SK-N-SH (cell line): ENCODE results near the gene TMEM52B. TPM values are rescaled to one million over a fixed set of nuclear protein-coding genes. Genes with fewer than 3 reads are reported as not detected.

Experiments used
- CTCF ChIA-PET: fragments of 300-600, 350-600 bp; formaldehyde crosslinking; extraction: SDS; loops from one replicate; lab custom pipeline; 2021; lab: Yijun Ruan, JAX
- POLR2A ChIA-PET: fragments of 350-600 bp; sonication (Branson Sonifier 250); formaldehyde crosslinking; extraction: SDS; loops from one replicate; lab custom pipeline; 2020; ENCODE audit warnings: antibody characterized with exemption, inconsistent platforms; lab: Yijun Ruan, JAX
- DNase-seq: peaks from one replicate; pipeline ENCODE4 v3.0.0; 2012
- H2AFZ ChIP-seq: fragments of 200-600 bp; sonication (generic); 2 replicates; pipeline ENCODE4 v1.8.1; 2016; ENCODE audit warnings: antibody characterized with exemption, mild to moderate bottlenecking, low read depth
- H3F3A ChIP-seq: fragments of 200-600 bp; sonication (generic); replicated peaks from 2 replicates; pipeline ENCODE3; 2016; ENCODE audit warnings: antibody characterized with exemption, mild to moderate bottlenecking; ENCODE audit not compliant: insufficient read depth
- H3K27ac ChIP-seq, 2 experiments: fragments of 200-500 bp in 1 of 2; fragments of 200-600 bp in 1 of 2; sonication (Bioruptor generic) in 1 of 2; sonication (generic), shearing (Covaris generic) in 1 of 2; 2 replicates each; pipeline versions ENCODE4 v1.5.1 to v1.6.1; 2014 to 2016; ENCODE audit warnings: low read depth in 2 of 2, inconsistent platforms in 1 of 2, low read length in 1 of 2, mild to moderate bottlenecking in 1 of 2, mixed read lengths in 1 of 2
- H3K27me3 ChIP-seq: fragments of 200-600 bp; sonication (generic), shearing (Covaris generic); 2 replicates; pipeline ENCODE4 v1.6.1; 2016; ENCODE audit warnings: mixed run types; ENCODE audit not compliant: insufficient read depth
- H3K36me3 ChIP-seq, 2 experiments: fragments of 200-500 bp in 1 of 2; fragments of 200-600 bp in 1 of 2; sonication (Bioruptor generic) in 1 of 2; sonication (generic) in 1 of 2; replicated peaks in 1 of 2; 2 replicates each; pipeline versions ENCODE3 to v1.5.1; 2014 to 2016; ENCODE audit warnings: low read length in 1 of 2, mild to moderate bottlenecking in 1 of 2; ENCODE audit not compliant: insufficient read depth in 2 of 2, control insufficient read depth in 1 of 2
- H3K4me1 ChIP-seq, 2 experiments: fragments of 200-500 bp in 1 of 2; fragments of 200-600 bp in 1 of 2; sonication (Bioruptor generic) in 1 of 2; sonication (generic), shearing (Covaris generic) in 1 of 2; 2 replicates each; pipeline versions ENCODE4 v1.5.1 to v1.6.1; 2014 to 2016; ENCODE audit warnings: low read depth in 1 of 2, low read length in 1 of 2, mixed run types in 1 of 2; ENCODE audit not compliant: insufficient read depth in 2 of 2, control insufficient read depth in 1 of 2
- H3K4me2 ChIP-seq: fragments of 200-600 bp; sonication (generic), shearing (Covaris generic); 2 replicates; pipeline ENCODE4 v1.6.1; 2017; ENCODE audit warnings: mixed run types
- H3K4me3 ChIP-seq, 2 experiments: fragments of 200-500 bp in 1 of 2; fragments of 200-600 bp in 1 of 2; sonication (Bioruptor generic) in 1 of 2; sonication (generic), shearing (Covaris generic) in 1 of 2; 2 replicates each; pipeline versions ENCODE4 v1.5.1 to v1.8.1; 2014 to 2016; ENCODE audit warnings: low read depth in 2 of 2, inconsistent platforms in 1 of 2, low read length in 1 of 2, mild to moderate bottlenecking in 1 of 2, mixed read lengths in 1 of 2, moderate library complexity in 1 of 2
- H3K79me2 ChIP-seq: fragments of 200-600 bp; sonication (generic); 2 replicates; pipeline ENCODE4 v1.8.1; 2017; ENCODE audit warnings: mild to moderate bottlenecking; ENCODE audit not compliant: insufficient read depth
- H3K9ac ChIP-seq: fragments of 200-600 bp; sonication (generic); 2 replicates; pipeline ENCODE4 v1.6.1; 2017; ENCODE audit warnings: mixed run types
- H3K9me2 ChIP-seq: fragments of 200-600 bp; sonication (generic); 2 replicates; pipeline ENCODE4 v1.6.1; 2017; ENCODE audit warnings: mixed run types
- H3K9me3 ChIP-seq: fragments of 200-600 bp; sonication (generic); 2 replicates; pipeline ENCODE4 v1.6.1; 2017; ENCODE audit warnings: mixed run types, mild to moderate bottlenecking, moderate library complexity
- H4K20me1 ChIP-seq: fragments of 200-600 bp; sonication (generic); 2 replicates; pipeline ENCODE4 v1.6.1; 2017; ENCODE audit warnings: mild to moderate bottlenecking, mixed run types; ENCODE audit not compliant: insufficient read depth
- CHD2 ChIP-seq: fragments of 150-350 bp; IDR thresholded peaks from 2 replicates; pipeline ENCODE4 v1.6.1; 2018; ENCODE audit warnings: low read length; ENCODE audit not compliant: partially characterized antibody
- CTCF ChIP-seq: fragments of 200-600 bp; sonication (generic); IDR thresholded peaks from 2 replicates; pipeline ENCODE4 v1.6.1; 2017; ENCODE audit warnings: antibody characterized with exemption, mild to moderate bottlenecking, moderate library complexity
- EZH2phosphoT487 ChIP-seq: fragments of 200-600 bp; sonication (generic); IDR thresholded peaks from 2 replicates; pipeline ENCODE4 v1.6.1; 2017; ENCODE audit warnings: low read depth, mixed run types, mild to moderate bottlenecking, antibody characterized with exemption, moderate library complexity, borderline replicate concordance
- FOSL2 ChIP-seq: IDR thresholded peaks from 2 replicates; pipeline ENCODE4 v1.4.0; 2012; ENCODE audit warnings: low read depth, mild to moderate bottlenecking, moderate library complexity, borderline replicate concordance
- IRF3 ChIP-seq: fragments of 150-350 bp; IDR thresholded peaks from 2 replicates; pipeline ENCODE4 v1.6.1; 2016; ENCODE audit warnings: mild to moderate bottlenecking, low read depth, low read length
- JUND ChIP-seq: IDR thresholded peaks from 2 replicates; pipeline ENCODE4 v1.4.0; 2012
- MEF2A ChIP-seq: IDR thresholded peaks from 2 replicates; pipeline ENCODE4 v1.4.0; 2012; ENCODE audit warnings: low read depth, borderline replicate concordance
- POLR2AphosphoS5 ChIP-seq: IDR thresholded peaks from 2 replicates; pipeline ENCODE4 v1.6.1; 2012; ENCODE audit warnings: low read depth, low read length
- REST ChIP-seq: IDR thresholded peaks from 2 replicates; pipeline ENCODE4 v1.6.1; 2012; ENCODE audit warnings: mild to moderate bottlenecking, low read depth, low read length, moderate library complexity
- RFX5 ChIP-seq: IDR thresholded peaks from 2 replicates; pipeline ENCODE4 v1.6.1; 2012; ENCODE audit warnings: mild to moderate bottlenecking, improper control_type of control experiment, low read length
- SIN3A ChIP-seq: IDR thresholded peaks from 2 replicates; pipeline ENCODE4 v1.6.1; 2012; ENCODE audit warnings: low read depth, mild to moderate bottlenecking, low read length, moderate library complexity, borderline replicate concordance
- TAF1 ChIP-seq: IDR thresholded peaks from 2 replicates; pipeline ENCODE4 v1.6.1; 2012; ENCODE audit warnings: low read depth, mild to moderate bottlenecking, low read length, moderate library complexity, borderline replicate concordance
- TCF12 ChIP-seq: IDR thresholded peaks from 2 replicates; pipeline ENCODE4 v1.4.0; 2012
- polyA plus RNA-seq, 3 experiments: library from polyadenylated mRNA; depleted of rRNA; stranded (reverse); fragments of >200 nt; gene quantifications; 2 replicates each; pipeline ENCODE4 v1.2.3, GENCODE V29; 2012
- TF ChIP-seq, protein P1 (sequence below): IDR thresholded peaks from 2 replicates; pipeline ENCODE4 v1.4.0; 2012; ENCODE audit warnings: low read depth, borderline replicate concordance
- TF ChIP-seq, protein P2 (sequence below): IDR thresholded peaks from 2 replicates; pipeline ENCODE4 v1.4.0; 2012; ENCODE audit warnings: low read depth
- TF ChIP-seq, protein P3 (sequence below): IDR thresholded peaks from 2 replicates; pipeline ENCODE4 v1.4.0; 2012; ENCODE audit warnings: low read depth, borderline replicate concordance

Gene TMEM52B
- polyA plus RNA-seq, 1 of the 3 experiments (the other 2 are of a cell fraction), result not detected

GRCh38 chr12:10227648-10228047 lies 48.8 kb downstream of the TMEM52B start (continued):
- TF ChIP-seq, protein P1, sequence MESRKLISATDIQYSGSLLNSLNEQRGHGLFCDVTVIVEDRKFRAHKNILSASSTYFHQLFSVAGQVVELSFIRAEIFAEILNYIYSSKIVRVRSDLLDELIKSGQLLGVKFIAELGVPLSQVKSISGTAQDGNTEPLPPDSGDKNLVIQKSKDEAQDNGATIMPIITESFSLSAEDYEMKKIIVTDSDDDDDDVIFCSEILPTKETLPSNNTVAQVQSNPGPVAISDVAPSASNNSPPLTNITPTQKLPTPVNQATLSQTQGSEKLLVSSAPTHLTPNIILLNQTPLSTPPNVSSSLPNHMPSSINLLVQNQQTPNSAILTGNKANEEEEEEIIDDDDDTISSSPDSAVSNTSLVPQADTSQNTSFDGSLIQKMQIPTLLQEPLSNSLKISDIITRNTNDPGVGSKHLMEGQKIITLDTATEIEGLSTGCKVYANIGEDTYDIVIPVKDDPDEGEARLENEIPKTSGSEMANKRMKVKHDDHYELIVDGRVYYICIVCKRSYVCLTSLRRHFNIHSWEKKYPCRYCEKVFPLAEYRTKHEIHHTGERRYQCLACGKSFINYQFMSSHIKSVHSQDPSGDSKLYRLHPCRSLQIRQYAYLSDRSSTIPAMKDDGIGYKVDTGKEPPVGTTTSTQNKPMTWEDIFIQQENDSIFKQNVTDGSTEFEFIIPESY, result no peak
- TF ChIP-seq MEF2A, result no peak

GRCh38 chr12:10234562-10234961 lies 55.7 kb downstream of the TMEM52B start:
- no peak overlapping the region for H3K27ac ChIP-seq
- TF ChIP-seq EZH2phosphoT487 (no peak), TAF1 (no peak), TCF12 (no peak), RFX5 (no peak), POLR2AphosphoS5 (no peak), REST (no peak), FOSL2 (no peak), IRF3 (no peak), CTCF (no peak), CHD2 (no peak), SIN3A (no peak), JUND (no peak)
- TF ChIP-seq, protein P2, sequence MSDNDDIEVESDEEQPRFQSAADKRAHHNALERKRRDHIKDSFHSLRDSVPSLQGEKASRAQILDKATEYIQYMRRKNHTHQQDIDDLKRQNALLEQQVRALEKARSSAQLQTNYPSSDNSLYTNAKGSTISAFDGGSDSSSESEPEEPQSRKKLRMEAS, result no peak
- TF ChIP-seq, protein P3, sequence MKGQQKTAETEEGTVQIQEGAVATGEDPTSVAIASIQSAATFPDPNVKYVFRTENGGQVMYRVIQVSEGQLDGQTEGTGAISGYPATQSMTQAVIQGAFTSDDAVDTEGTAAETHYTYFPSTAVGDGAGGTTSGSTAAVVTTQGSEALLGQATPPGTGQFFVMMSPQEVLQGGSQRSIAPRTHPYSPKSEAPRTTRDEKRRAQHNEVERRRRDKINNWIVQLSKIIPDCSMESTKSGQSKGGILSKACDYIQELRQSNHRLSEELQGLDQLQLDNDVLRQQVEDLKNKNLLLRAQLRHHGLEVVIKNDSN, result no peak
- TF ChIP-seq, all 33 proteins: peak for 0
- Histone ChIP-seq H3K9me2 (no peaks in the 10 kb centered on the region), H3K4me1 (no peaks in the 10 kb centered on the region), H3K4me2 (no peak overlapping the region), H4K20me1 (no peaks in the 10 kb centered on the region), H3K9me3 (no peaks in the 10 kb centered on the region), H3K27me3 (no peaks in the 10 kb centered on the region; the same call in 1 of the 2 replicates), H3F3A (no peaks in the 10 kb centered on the region), H2AFZ (no peak overlapping the region), H3K4me3 (no peak overlapping the region), H3K36me3 (no peaks in the 10 kb centered on the region), H3K9ac (no peak overlapping the region), H3K79me2 (no peaks in the 10 kb centered on the region)
- ChIA-PET POLR2A (no interaction called here), CTCF (interaction anchor here (2.3 kb wide), 1 partner anchor 1252 kb away, joined by 9 read pairs; no protein-coding TSS in a partner anchor)
- DNase-seq, result no peak
